Astrocyte of the cerebellum (primary cell): ENCODE results near the gene DBF4B.

Experiments
- DNase-seq: peaks from one replicate; pipeline ENCODE4 v3.0.0-alpha.2; 2011; ENCODE audit warnings: low read depth
- H3K4me3 ChIP-seq: 2 replicates; pipeline ENCODE4 v1.5.1; 2011; ENCODE audit warnings: mild to moderate bottlenecking, low read depth, low read length, moderate library complexity
- in situ Hi-C: cut with HindIII; loops from 2 replicates; pipeline ENCODE4 v1.10.0; 2017; ENCODE audit warnings: low sequenced_read_pairs
- TF ChIP-seq, protein P1 (sequence below): IDR thresholded peaks from 2 replicates; pipeline ENCODE4 v1.5.1; 2012; ENCODE audit warnings: low read length, low read depth, moderate library complexity, mild to moderate bottlenecking; ENCODE audit errors: missing control alignments

DBF4B gene

DNA sequence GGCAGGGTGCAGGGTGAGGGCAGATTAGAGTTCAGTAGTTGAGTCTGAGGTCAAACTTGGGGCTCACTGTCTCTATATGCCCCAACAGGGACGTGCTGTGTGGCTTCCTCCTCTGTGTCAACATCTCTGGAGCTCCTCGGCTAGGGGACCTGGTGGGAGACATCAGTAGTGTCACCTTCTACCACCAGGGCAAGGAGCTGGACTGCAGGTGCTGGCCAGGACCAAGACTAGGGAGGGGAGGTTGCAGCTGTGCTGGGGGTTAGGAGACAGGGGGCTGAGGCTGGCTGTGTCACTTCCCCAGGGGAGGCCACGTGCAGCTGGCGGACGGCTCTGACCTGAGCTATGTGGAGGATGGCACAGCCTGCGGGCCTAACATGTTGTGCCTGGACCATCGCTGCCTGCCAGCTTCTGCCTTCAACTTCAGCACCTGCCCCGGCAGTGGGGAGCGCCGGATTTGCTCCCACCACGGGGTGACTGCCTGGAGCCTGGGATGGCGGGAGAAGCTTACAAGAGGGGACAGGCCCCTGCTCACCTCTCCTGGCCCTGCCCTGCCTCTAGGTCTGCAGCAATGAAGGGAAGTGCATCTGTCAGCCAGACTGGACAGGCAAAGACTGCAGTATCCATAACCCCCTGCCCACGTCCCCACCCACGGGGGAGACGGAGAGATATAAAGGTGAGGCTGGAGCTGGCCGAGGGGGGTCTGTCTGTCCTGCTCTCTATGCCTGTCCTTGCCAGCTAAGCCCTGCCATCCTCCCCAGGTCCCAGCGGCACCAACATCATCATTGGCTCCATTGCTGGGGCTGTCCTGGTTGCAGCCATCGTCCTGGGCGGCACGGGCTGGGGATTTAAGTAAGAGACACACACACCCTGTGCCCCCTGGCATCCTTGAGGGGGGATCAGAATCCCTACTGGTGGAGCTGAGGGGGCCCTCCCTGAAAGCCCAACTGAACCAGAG is 69.2 kb downstream of the DBF4B start:
- TF ChIP-seq, protein P1, sequence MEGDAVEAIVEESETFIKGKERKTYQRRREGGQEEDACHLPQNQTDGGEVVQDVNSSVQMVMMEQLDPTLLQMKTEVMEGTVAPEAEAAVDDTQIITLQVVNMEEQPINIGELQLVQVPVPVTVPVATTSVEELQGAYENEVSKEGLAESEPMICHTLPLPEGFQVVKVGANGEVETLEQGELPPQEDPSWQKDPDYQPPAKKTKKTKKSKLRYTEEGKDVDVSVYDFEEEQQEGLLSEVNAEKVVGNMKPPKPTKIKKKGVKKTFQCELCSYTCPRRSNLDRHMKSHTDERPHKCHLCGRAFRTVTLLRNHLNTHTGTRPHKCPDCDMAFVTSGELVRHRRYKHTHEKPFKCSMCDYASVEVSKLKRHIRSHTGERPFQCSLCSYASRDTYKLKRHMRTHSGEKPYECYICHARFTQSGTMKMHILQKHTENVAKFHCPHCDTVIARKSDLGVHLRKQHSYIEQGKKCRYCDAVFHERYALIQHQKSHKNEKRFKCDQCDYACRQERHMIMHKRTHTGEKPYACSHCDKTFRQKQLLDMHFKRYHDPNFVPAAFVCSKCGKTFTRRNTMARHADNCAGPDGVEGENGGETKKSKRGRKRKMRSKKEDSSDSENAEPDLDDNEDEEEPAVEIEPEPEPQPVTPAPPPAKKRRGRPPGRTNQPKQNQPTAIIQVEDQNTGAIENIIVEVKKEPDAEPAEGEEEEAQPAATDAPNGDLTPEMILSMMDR: no peak
- no peak overlapping the region for H3K4me3 ChIP-seq
- DNase-seq: no peak
- in situ Hi-C loops: no loop called here

DNA sequence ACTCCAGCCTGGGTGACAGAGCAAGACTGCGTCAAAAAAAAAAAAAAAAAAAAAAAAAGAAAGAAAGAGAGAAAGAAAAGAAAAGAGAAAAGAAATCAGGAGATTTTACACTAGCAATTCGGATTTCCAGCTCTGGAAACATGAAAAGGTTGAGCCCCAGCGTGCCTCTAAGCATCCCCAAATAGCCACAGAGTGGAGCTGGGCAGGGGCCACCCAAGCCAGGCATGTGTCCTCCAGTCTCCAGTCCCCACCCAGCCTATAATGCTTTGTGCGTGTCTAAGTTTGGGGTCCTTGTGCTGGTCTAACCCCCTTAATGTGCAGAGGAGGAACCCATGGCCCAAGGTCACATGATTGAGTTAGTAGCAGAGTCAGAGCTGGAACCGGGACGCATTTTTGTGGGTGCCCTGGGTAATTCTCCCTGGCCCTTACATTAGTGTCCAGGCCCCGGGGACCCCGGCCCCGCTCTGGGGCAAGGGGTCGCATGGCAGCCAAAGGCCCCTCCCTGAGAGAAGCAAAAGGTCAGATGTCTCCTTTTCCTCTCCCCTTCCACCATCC is 70.3 kb downstream of the DBF4B start:
- TF ChIP-seq, protein P1: no peak
- peak overlapping the region; percentile 41 for H3K4me3 ChIP-seq
- in situ Hi-C loops: no loop called here
- DNase-seq: no peak

DNA sequence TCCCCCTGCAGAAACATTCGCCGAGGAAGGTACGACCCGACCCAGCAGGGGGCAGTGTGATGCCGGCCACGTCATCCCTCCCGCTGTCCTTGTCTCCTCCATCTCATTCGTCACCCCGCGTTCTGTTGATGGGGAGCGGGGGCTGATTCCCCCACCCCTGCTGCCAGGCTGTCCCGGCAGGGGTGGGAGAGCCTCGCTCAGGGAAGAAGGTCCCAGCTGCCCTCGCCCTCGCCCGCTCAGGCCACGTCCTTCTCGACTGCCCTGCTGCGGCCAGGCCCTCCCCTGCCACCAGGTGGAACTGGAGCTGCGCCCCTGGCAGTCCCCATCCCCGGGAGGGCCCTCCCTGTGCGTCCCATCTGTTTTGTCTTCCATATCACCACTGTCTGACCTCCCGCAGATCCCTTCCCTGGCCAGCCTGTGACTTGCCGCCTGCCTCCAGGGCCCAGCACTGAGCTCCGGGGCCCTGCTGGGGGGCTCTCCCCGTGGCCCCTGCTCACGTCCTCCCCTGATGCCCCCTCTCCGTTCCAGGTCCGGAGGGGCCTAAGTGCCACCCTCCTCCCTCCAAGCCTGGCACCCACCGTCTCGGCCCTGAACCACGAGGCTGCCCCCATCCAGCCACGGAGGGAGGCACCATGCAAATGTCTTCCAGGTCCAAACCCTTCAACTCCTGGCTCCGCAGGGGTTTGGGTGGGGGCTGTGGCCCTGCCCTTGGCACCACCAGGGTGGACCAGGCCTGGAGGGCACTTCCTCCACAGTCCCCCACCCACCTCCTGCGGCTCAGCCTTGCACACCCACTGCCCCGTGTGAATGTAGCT is 71.0 kb downstream of the DBF4B start:
- peak; percentile 36 for DNase-seq
- in situ Hi-C loops: no loop called here
- TF ChIP-seq, protein P1: peak; percentile 79
- H3K4me3 ChIP-seq: peak overlapping the region; percentile 41

DNA sequence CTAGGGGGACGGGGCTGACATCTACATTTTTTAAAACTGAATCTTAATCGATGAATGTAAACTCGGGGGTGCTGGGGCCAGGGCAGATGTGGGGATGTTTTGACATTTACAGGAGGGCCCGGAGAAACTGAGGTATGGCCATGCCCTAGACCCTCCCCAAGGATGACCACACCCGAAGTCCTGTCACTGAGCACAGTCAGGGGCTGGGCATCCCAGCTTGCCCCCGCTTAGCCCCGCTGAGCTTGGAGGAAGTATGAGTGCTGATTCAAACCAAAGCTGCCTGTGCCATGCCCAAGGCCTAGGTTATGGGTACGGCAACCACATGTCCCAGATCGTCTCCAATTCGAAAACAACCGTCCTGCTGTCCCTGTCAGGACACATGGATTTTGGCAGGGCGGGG is 71.7 kb downstream of the DBF4B start:
- in situ Hi-C loops: no loop called here
- TF ChIP-seq, protein P1: no peak
- no peak for DNase-seq
- H3K4me3 ChIP-seq: no peak overlapping the region

DNA sequence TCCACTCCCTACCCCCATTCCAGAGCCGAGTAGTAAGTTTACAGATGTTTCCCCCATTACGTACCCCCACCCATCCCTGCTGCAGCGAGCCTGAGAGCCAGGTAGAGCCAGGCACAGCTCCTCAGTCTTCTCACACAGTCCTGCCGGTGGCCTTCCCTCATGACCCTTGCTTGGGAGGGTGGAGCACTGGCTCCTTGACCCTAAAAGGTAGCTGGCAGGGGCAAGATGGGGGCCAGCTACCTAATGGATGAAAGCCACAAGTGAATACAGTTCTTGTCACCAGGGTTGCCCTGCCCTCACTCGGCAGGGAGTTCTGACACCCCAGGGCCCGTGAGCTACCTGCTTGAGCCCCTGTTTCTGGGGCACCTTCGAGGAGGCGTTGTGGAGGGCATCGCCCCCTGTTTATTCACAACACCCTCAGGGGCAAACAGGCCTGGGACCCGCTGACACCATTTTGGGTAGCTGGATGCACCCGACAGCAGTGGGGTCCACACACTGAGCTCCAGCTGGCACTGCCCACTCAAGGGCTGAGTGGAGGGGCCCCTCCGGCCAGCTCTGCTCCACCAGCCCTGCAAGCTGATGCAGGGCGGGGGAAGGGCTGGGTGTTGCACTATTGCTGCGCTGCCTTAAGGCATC is 72.5 kb downstream of the DBF4B start:
- DNase-seq: no peak
- TF ChIP-seq, protein P1: no peak
- in situ Hi-C loops: no loop called here
- H3K4me3 ChIP-seq: no peak overlapping the region
